DOHH2 (cell line): ENCODE data around the gene PIK3CG.
A peak's percentile ranks its signal among the peaks of the same experiment; 100 is the strongest.
"Not testable (repeated sequence)": the region's sequence is repeated elsewhere in the genome, so short reads cannot be mapped to it uniquely, and the experiment has no call there.

ENCODE experiments used
- H3F3A ChIP-seq: fragments of 200-600 bp; sonication (generic), shearing (Covaris generic); 2 replicates; pipeline ENCODE4 v1.6.0; 2016; ENCODE audit warnings: antibody characterized with exemption, mild to moderate bottlenecking; ENCODE audit not compliant: control insufficient read depth, insufficient read depth
- H3K27ac ChIP-seq: fragments of 200-600 bp; sonication (generic); 2 replicates; pipeline ENCODE4 v1.5.1; 2014; ENCODE audit warnings: low read depth, mild to moderate bottlenecking, low read length, moderate library complexity
- H3K27me3 ChIP-seq: fragments of 200-600 bp; sonication (generic); 2 replicates; pipeline ENCODE4 v1.6.1; 2014; ENCODE audit warnings: mild to moderate bottlenecking, low read length, mixed read lengths; ENCODE audit not compliant: control insufficient read depth
- H3K36me3 ChIP-seq: fragments of 200-600 bp; sonication (generic); 2 replicates; pipeline ENCODE4 v1.6.1; 2014; ENCODE audit warnings: mild to moderate bottlenecking, low read length, moderate library complexity, mixed read lengths; ENCODE audit not compliant: control insufficient read depth
- H3K4me1 ChIP-seq: fragments of 200-600 bp; sonication (generic); 2 replicates; pipeline ENCODE4 v1.6.1; 2014; ENCODE audit warnings: mild to moderate bottlenecking, low read length, mixed read lengths; ENCODE audit not compliant: control insufficient read depth
- H3K4me2 ChIP-seq: fragments of 200-600 bp; sonication (generic); 2 replicates; pipeline ENCODE4 v1.6.0; 2014; ENCODE audit warnings: mild to moderate bottlenecking, low read length, moderate library complexity
- H3K4me3 ChIP-seq: fragments of 200-600 bp; sonication (generic); 2 replicates; pipeline ENCODE4 v1.5.1; 2014; ENCODE audit warnings: mild to moderate bottlenecking, low read length, mixed read lengths
- H3K79me2 ChIP-seq: fragments of 200-600 bp; sonication (generic); 2 replicates; pipeline ENCODE4 v1.6.1; 2014; ENCODE audit warnings: mild to moderate bottlenecking, low read length, mixed read lengths; ENCODE audit not compliant: control insufficient read depth
- H3K9me2 ChIP-seq: fragments of 200-600 bp; sonication (generic); replicated peaks from 2 replicates; pipeline ENCODE4 v1.6.1; 2014; ENCODE audit warnings: mild to moderate bottlenecking, low read length, mixed read lengths; ENCODE audit not compliant: control insufficient read depth
- H3K9me3 ChIP-seq: fragments of 200-600 bp; sonication (generic); 2 replicates; pipeline ENCODE4 v1.6.1; 2014; ENCODE audit warnings: antibody characterized with exemption, low read length, mixed read lengths; ENCODE audit not compliant: control insufficient read depth, insufficient read depth
- H4K20me1 ChIP-seq: fragments of 200-600 bp; sonication (generic); 2 replicates; pipeline ENCODE4 v1.6.0; 2014; ENCODE audit warnings: low read depth, mild to moderate bottlenecking, antibody characterized with exemption, low read length, moderate library complexity; ENCODE audit not compliant: control insufficient read depth, insufficient read depth
- EZH2phosphoT487 ChIP-seq: fragments of 200-600 bp; sonication (generic); IDR thresholded peaks from 2 replicates; pipeline ENCODE4 v1.6.1; 2017; ENCODE audit warnings: borderline replicate concordance, mild to moderate bottlenecking, antibody characterized with exemption, low read length, moderate library complexity, mixed read lengths
- TF ChIP-seq, protein P1 (sequence below): fragments of 200-600 bp; sonication (generic); IDR thresholded peaks from one replicate; pipeline ENCODE4 v1.5.1; 2014; ENCODE audit warnings: antibody characterized with exemption, mild to moderate bottlenecking, low read depth, low read length; ENCODE audit not compliant: poor library complexity, severe bottlenecking

The PIK3CG gene

DNA sequence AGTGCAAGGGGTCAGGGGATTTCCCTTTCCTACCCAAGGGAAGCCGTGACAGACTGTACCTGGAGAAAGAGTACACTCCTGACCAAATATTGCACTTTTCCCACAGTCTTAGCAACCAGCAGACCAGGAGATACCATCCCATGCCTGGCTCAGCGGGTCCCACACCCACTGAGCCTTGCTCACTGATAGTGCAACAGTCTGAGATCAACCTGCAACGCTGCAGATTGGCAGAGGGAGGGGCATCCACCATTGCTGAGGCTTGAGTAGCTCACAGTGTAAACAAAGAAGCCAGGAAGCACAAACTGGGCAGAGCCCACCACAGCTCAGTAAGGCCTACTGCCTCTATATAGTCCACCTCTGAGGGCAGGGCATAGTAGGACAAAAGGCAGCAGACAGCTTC lies 53.9 kb downstream of the PIK3CG start:
- Histone ChIP-seq H3F3A (no peaks in the 10 kb centered on the region), H3K4me3 (no peak overlapping the region), H4K20me1 (no peaks in the 10 kb centered on the region), H3K4me1 (no peaks in the 10 kb centered on the region), H3K27me3 (no peaks in the 10 kb centered on the region), H3K4me2 (no peak overlapping the region), H3K9me3 (no peaks in the 10 kb centered on the region), H3K9me2 (no peaks in the 10 kb centered on the region), H3K36me3 (no peaks in the 10 kb centered on the region), H3K79me2 (no peaks in the 10 kb centered on the region), H3K27ac (no peak overlapping the region)
- TF ChIP-seq, protein P1, sequence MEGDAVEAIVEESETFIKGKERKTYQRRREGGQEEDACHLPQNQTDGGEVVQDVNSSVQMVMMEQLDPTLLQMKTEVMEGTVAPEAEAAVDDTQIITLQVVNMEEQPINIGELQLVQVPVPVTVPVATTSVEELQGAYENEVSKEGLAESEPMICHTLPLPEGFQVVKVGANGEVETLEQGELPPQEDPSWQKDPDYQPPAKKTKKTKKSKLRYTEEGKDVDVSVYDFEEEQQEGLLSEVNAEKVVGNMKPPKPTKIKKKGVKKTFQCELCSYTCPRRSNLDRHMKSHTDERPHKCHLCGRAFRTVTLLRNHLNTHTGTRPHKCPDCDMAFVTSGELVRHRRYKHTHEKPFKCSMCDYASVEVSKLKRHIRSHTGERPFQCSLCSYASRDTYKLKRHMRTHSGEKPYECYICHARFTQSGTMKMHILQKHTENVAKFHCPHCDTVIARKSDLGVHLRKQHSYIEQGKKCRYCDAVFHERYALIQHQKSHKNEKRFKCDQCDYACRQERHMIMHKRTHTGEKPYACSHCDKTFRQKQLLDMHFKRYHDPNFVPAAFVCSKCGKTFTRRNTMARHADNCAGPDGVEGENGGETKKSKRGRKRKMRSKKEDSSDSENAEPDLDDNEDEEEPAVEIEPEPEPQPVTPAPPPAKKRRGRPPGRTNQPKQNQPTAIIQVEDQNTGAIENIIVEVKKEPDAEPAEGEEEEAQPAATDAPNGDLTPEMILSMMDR, result no peak
- TF ChIP-seq EZH2phosphoT487, result no peak

DNA sequence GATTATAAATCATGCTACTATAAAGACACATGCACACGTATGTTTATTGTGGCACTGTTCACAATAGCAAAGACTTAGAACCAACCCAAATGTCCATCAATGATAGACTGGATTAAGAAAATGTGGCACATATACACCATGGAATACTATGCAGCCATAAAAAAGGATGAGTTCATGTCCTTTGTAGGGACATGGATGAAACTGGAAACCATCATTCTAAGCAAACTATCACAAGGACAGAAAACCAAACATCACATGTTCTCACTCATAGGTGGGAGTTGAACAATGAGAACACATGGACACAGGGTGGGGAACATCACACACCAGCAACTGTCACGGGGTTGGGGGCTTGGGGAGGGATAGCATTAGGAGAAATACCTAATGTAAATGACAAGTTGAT lies 59.4 kb downstream of the PIK3CG start:
- not testable (repeated sequence) for H3K4me2 ChIP-seq, H3K9me2 ChIP-seq, H4K20me1 ChIP-seq, H3K27me3 ChIP-seq, H3F3A ChIP-seq, H3K9me3 ChIP-seq, H3K36me3 ChIP-seq, H3K4me3 ChIP-seq, H3K79me2 ChIP-seq, H3K27ac ChIP-seq
- peaks cover 13% of the 10 kb centered on the region for H3K4me1 ChIP-seq

DNA sequence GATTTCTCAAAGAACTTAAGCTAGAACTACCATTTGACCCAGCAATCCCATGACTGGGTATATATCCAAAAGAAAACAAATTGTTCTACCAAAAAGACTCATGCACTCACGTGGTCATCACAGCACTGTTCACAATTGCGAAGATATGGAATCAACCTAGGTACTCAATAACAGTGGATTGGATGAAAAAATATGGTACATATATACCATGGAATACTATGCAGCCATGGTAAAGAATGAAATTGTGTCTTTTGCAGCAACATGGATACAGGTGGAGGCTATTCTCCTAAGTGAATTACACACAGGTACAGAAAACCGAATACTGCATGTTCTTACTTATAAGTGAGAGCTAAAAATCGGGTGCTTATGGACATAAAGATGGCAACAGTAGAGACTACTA lies 61.8 kb downstream of the PIK3CG start:
- no peaks in the 10 kb centered on the region for H3K36me3 ChIP-seq
- H3K9me2 ChIP-seq, result no peaks in the 10 kb centered on the region
- TF ChIP-seq, protein P1, result no peak
- no peak for TF ChIP-seq EZH2phosphoT487
- H3K79me2 ChIP-seq, result no peaks in the 10 kb centered on the region
- H3K27me3 ChIP-seq, result no peaks in the 10 kb centered on the region
- H3K4me3 ChIP-seq, result no peak overlapping the region
- H3K27ac ChIP-seq, result no peak overlapping the region
- no peaks in the 10 kb centered on the region for H3F3A ChIP-seq
- H3K9me3 ChIP-seq, result no peaks in the 10 kb centered on the region
- H3K4me1 ChIP-seq, result peaks cover 13% of the 10 kb centered on the region
- H4K20me1 ChIP-seq, result no peaks in the 10 kb centered on the region
- H3K4me2 ChIP-seq, result peak overlapping the region; percentile 3; the same call in 1 of the 2 replicates

DNA sequence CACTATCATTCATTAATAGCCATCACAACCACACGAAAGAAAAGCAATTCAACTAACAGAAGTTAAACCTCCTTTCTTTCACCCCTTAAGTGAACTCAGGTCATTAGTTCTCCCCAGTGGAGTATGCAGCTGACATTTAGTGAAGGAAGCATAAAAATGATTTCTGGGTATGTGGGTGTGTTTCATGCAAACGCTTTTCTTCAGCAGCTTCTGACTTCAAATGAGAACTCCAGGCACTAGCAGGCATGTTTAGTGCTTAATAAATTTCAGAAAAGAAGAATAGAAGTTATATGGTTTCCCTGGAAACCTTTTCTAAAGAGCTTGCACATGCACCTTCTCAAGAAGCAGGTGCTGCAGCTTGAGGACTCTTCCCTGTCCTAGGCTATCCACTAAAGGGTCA lies 62.5 kb downstream of the PIK3CG start:
- no peaks in the 10 kb centered on the region for H3K36me3 ChIP-seq
- H3K4me3 ChIP-seq, result no peak overlapping the region
- no peaks in the 10 kb centered on the region for H3F3A ChIP-seq
- no peaks in the 10 kb centered on the region for H3K27me3 ChIP-seq
- H4K20me1 ChIP-seq, result no peaks in the 10 kb centered on the region
- no peak overlapping the region for H3K4me2 ChIP-seq
- no peaks in the 10 kb centered on the region for H3K9me3 ChIP-seq
- no peak overlapping the region for H3K27ac ChIP-seq
- H3K79me2 ChIP-seq, result no peaks in the 10 kb centered on the region
- H3K4me1 ChIP-seq, result peaks cover 13% of the 10 kb centered on the region
- H3K9me2 ChIP-seq, result no peaks in the 10 kb centered on the region
- TF ChIP-seq EZH2phosphoT487, result no peak
- TF ChIP-seq, protein P1, result no peak

DNA sequence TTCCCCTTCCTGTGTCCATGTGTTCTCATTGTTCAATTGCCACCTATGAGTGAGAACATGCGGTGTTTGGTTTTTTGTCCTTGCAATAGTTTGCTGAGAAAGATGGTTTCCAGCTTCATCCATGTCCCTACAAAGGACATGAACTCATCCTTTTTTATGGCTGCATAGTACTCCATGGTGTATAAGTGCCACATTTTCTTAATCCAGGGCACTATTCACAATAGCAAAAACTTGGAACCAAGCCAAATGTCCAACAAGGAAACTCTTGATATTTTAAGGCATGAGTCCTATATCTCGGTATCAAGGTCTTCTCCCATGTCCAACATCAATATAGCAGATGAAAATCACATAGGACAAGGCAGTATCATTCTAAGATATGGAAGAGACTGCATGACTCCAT lies 64.5 kb downstream of the PIK3CG start:
- not testable (repeated sequence) for H3K27ac ChIP-seq, H3K9me2 ChIP-seq, H3K36me3 ChIP-seq

More for the DNA sequence above, 64.5 kb downstream of the PIK3CG start:
- H3F3A ChIP-seq, H3K9me3 ChIP-seq, H3K4me2 ChIP-seq, H3K27me3 ChIP-seq, H4K20me1 ChIP-seq, H3K79me2 ChIP-seq, H3K4me3 ChIP-seq: not testable (repeated sequence)
- peaks cover 13% of the 10 kb centered on the region for H3K4me1 ChIP-seq
